IMR-90 (cell line): ENCODE results near the gene ANKH. TPM values are rescaled to one million over a fixed set of nuclear protein-coding genes. Genes with fewer than 3 reads are reported as not detected.

ENCODE experiments used
- ATAC-seq: fragments of 200-7000 bp; cut with Tn5 transposase; 2 replicates; pipeline ENCODE4 v1.9.1; 2020; ENCODE audit warnings: low read depth, mild to moderate bottlenecking, moderate library complexity
- BruUV-seq: library from RNA; stranded (reverse); fragments of 400-500 nt; replicated peaks from 2 replicates; lab custom pipeline; 2021; lab: Mats Ljungman, UMichigan
- CTCF ChIA-PET: fragments of 300-600 bp; formaldehyde crosslinking; extraction: SDS; loops from one replicate; lab custom pipeline; 2021; ENCODE audit warnings: antibody characterized with exemption; lab: Yijun Ruan, JAX
- POLR2A ChIA-PET: fragments of 300-600 bp; sonication (Branson Sonifier 250); formaldehyde crosslinking; loops from one replicate; lab custom pipeline; 2022; ENCODE audit warnings: antibody characterized with exemption; ENCODE audit not compliant: unreplicated experiment; lab: Charles Lee
- DNase-seq: peaks from one replicate; pipeline ENCODE4 v3.0.0; 2013
- H2AFZ ChIP-seq: replicated peaks from 2 replicates; pipeline ENCODE3; 2013; ENCODE audit warnings: low read length, mild to moderate bottlenecking; ENCODE audit not compliant: poor library complexity
- H2AK5ac ChIP-seq: 2 replicates; pipeline ENCODE4 v1.6.1; 2013; ENCODE audit warnings: low read depth, low read length, inconsistent platforms
- H2AK9ac ChIP-seq: replicated peaks from 2 replicates; pipeline ENCODE3; 2013; ENCODE audit warnings: mild to moderate bottlenecking, low read depth, low read length, moderate library complexity; ENCODE audit not compliant: poor library complexity
- H2BK120ac ChIP-seq: 2 replicates; pipeline ENCODE4 v1.6.1; 2013; ENCODE audit warnings: low read depth, low read length, inconsistent platforms
- H2BK15ac ChIP-seq: 3 replicates; pipeline ENCODE4 v1.6.1; 2013; ENCODE audit warnings: low read depth, low read length, inconsistent platforms
- H2BK20ac ChIP-seq: 2 replicates; pipeline ENCODE4 v1.6.1; 2013; ENCODE audit warnings: low read depth, mild to moderate bottlenecking, inconsistent platforms, low read length, moderate library complexity
- H2BK5ac ChIP-seq: 2 replicates; pipeline ENCODE4 v1.6.1; 2013; ENCODE audit warnings: mild to moderate bottlenecking, low read depth, low read length, inconsistent platforms; ENCODE audit not compliant: poor library complexity, severe bottlenecking
- H3K14ac ChIP-seq: replicated peaks from 2 replicates; pipeline ENCODE4 v1.6.1; 2013; ENCODE audit warnings: low read depth, low read length, inconsistent platforms
- H3K18ac ChIP-seq: 2 replicates; pipeline ENCODE4 v1.6.1; 2013; ENCODE audit warnings: low read depth, low read length, control low read depth
- H3K23ac ChIP-seq: 2 replicates; pipeline ENCODE4 v1.6.1; 2013; ENCODE audit warnings: low read depth, low read length, inconsistent platforms
- H3K27ac ChIP-seq: 2 replicates; pipeline ENCODE4 v1.5.1; 2013; ENCODE audit warnings: mild to moderate bottlenecking, control low read depth, low read length; ENCODE audit not compliant: insufficient read depth
- H3K27me3 ChIP-seq: 2 replicates; pipeline ENCODE4 v1.6.1; 2013; ENCODE audit warnings: low read length; ENCODE audit not compliant: control insufficient read depth, insufficient read depth
- H3K36me3 ChIP-seq: 2 replicates; pipeline ENCODE4 v1.6.1; 2013; ENCODE audit warnings: low read length, mixed read lengths; ENCODE audit not compliant: control insufficient read depth, insufficient read depth
- H3K4ac ChIP-seq: 2 replicates; pipeline ENCODE4 v1.6.1; 2013; ENCODE audit warnings: low read depth, low read length, inconsistent platforms
- H3K4me1 ChIP-seq: 2 replicates; pipeline ENCODE4 v1.6.1; 2013; ENCODE audit warnings: low read length, mixed read lengths; ENCODE audit not compliant: control insufficient read depth, insufficient read depth
- H3K4me2 ChIP-seq: 2 replicates; pipeline ENCODE4 v1.6.1; 2013; ENCODE audit warnings: low read depth, mild to moderate bottlenecking, control low read depth, low read length, moderate library complexity
- H3K4me3 ChIP-seq: 2 replicates; pipeline ENCODE4 v1.5.1; 2013; ENCODE audit warnings: low read depth, mild to moderate bottlenecking, control low read depth, low read length, moderate library complexity; ENCODE audit not compliant: insufficient read depth
- H3K56ac ChIP-seq: 2 replicates; pipeline ENCODE4 v1.6.1; 2013; ENCODE audit warnings: low read length, inconsistent platforms; ENCODE audit not compliant: insufficient read depth; ENCODE audit errors: extremely low read depth
- H3K79me1 ChIP-seq, 2 experiments: 2 replicates each; pipeline ENCODE4 v1.6.1; 2013; ENCODE audit warnings: low read length in 2 of 2, inconsistent platforms in 1 of 2, low read depth in 1 of 2
- H3K9ac ChIP-seq: 2 replicates; pipeline ENCODE4 v1.6.1; 2013; ENCODE audit warnings: low read depth, low read length, control low read depth
- H3K9me1 ChIP-seq: 2 replicates; pipeline ENCODE4 v1.6.1; 2013; ENCODE audit warnings: low read length, inconsistent platforms; ENCODE audit not compliant: insufficient read depth
- H3K9me3 ChIP-seq: 2 replicates; pipeline ENCODE4 v1.6.1; 2013; ENCODE audit warnings: low read length; ENCODE audit not compliant: control insufficient read depth, insufficient read depth
- H4K20me1 ChIP-seq: 2 replicates; pipeline ENCODE4 v1.6.1; 2013; ENCODE audit warnings: low read length, inconsistent platforms; ENCODE audit not compliant: insufficient read depth
- H4K5ac ChIP-seq: 2 replicates; pipeline ENCODE4 v1.6.1; 2013; ENCODE audit warnings: mild to moderate bottlenecking, low read depth, low read length, control low read depth
- H4K8ac ChIP-seq, 2 experiments: 2 replicates each; pipeline ENCODE4 v1.6.1; 2013; ENCODE audit warnings: low read depth in 2 of 2, low read length in 2 of 2, control low read depth in 1 of 2, inconsistent platforms in 1 of 2
- H4K91ac ChIP-seq: 2 replicates; pipeline ENCODE4 v1.6.1; 2013; ENCODE audit warnings: low read depth, low read length, inconsistent platforms; ENCODE audit not compliant: insufficient read depth
- BHLHE40 ChIP-seq: fragments of 150-350 bp; IDR thresholded peaks from 2 replicates; pipeline ENCODE4 v1.6.1; 2016; ENCODE audit warnings: mild to moderate bottlenecking, low read depth, low read length
- CEBPB ChIP-seq: IDR thresholded peaks from 2 replicates; pipeline ENCODE4 v1.6.1; 2012; ENCODE audit warnings: low read depth, low read length, improper control_type of control experiment
- CHD1 ChIP-seq: IDR thresholded peaks from 2 replicates; pipeline ENCODE4 v1.6.1; 2012; ENCODE audit warnings: low read depth, low read length, improper control_type of control experiment
- CTCF ChIP-seq: conservative IDR thresholded peaks from 2 replicates; pipeline ENCODE4 v1.5.1; 2012; ENCODE audit warnings: mild to moderate bottlenecking, low read depth, low read length, improper control_type of control experiment
- FOS ChIP-seq: fragments of 150-350 bp; IDR thresholded peaks from 2 replicates; pipeline ENCODE4 v1.6.1; 2016; ENCODE audit warnings: low read depth, low read length
- MAFK ChIP-seq: IDR thresholded peaks from 2 replicates; pipeline ENCODE4 v1.6.1; 2012; ENCODE audit warnings: low read depth, low read length, improper control_type of control experiment
- MAZ ChIP-seq: IDR thresholded peaks from 2 replicates; pipeline ENCODE4 v1.6.1; 2012; ENCODE audit warnings: low read depth, mild to moderate bottlenecking, low read length, improper control_type of control experiment, moderate library complexity, borderline replicate concordance
- MXI1 ChIP-seq: IDR thresholded peaks from 2 replicates; pipeline ENCODE4 v1.6.1; 2012; ENCODE audit warnings: low read depth, mild to moderate bottlenecking, low read length, moderate library complexity, borderline replicate concordance
- NFE2L2 ChIP-seq: fragments of 150-350 bp; IDR thresholded peaks from 2 replicates; pipeline ENCODE4 v1.6.1; 2016; ENCODE audit warnings: low read depth, mild to moderate bottlenecking, low read length
- POLR2A ChIP-seq: IDR thresholded peaks from 2 replicates; pipeline ENCODE4 v1.6.1; 2012; ENCODE audit warnings: mild to moderate bottlenecking, low read depth, low read length
- RAD21 ChIP-seq: IDR thresholded peaks from 2 replicates; pipeline ENCODE4 v1.6.1; 2012; ENCODE audit warnings: low read length, improper control_type of control experiment
- RCOR1 ChIP-seq: IDR thresholded peaks from 2 replicates; pipeline ENCODE4 v1.6.1; 2012; ENCODE audit warnings: mild to moderate bottlenecking, low read length, improper control_type of control experiment; ENCODE audit not compliant: insufficient replicate concordance
- RFX5 ChIP-seq: IDR thresholded peaks from 2 replicates; pipeline ENCODE4 v1.8.0; 2012; ENCODE audit warnings: low read depth, mild to moderate bottlenecking, low read length, moderate library complexity
- SMC3 ChIP-seq: fragments of 150-350 bp; IDR thresholded peaks from 2 replicates; pipeline ENCODE4 v1.6.1; 2016; ENCODE audit warnings: low read depth, mild to moderate bottlenecking, antibody characterized with exemption, low read length, moderate library complexity
- WGBS, 2 experiments: methylation state at CpG; one replicate each; pipeline versions ENCODE4 v1.1.5 to v1.1.7; 2013; ENCODE audit warnings: missing lambda C conversion rate in 2 of 2; ENCODE audit not compliant: insufficient read length in 1 of 2; ENCODE audit errors: extremely low coverage in 2 of 2; 5-methylcytosine and 5-hydroxymethylcytosine counted together
- dilution Hi-C: fragments of 300-500 bp; cut with HindIII; formaldehyde crosslinking; loops from one replicate; pipeline ENCODE4 v1.14.3; 2018; ENCODE audit warnings: low sequenced_read_pairs; ENCODE audit not compliant: unreplicated experiment
- in situ Hi-C: fragments of 300-500 bp; cut with MboI; formaldehyde crosslinking; loops from 3 replicates; pipeline ENCODE4 v1.14.3; 2019; ENCODE audit warnings: low sequenced_read_pairs, inconsistent platforms, mixed read lengths
- intact Hi-C: fragments of 100-400 bp; cut with micrococcal nuclease; formaldehyde crosslinking; loops from 2 replicates; pipeline ENCODE4 v1.10.0; 2022
- polyA plus RNA-seq, 3 experiments: library from polyadenylated mRNA; depleted of rRNA; stranded (reverse); fragments of >200 nt; gene quantifications; 2 replicates each; pipeline ENCODE4 v1.2.3, GENCODE V29; 2012; ENCODE audit warnings: low replicate concordance in 1 of 3
- total RNA-seq: library from RNA; depleted of rRNA; stranded (reverse); fragments of >200 nt; gene quantifications from 2 replicates; pipeline ENCODE4 v1.2.3, GENCODE V29; 2012
- TF ChIP-seq, protein P1 (sequence below): fragments of 150-350 bp; IDR thresholded peaks from 2 replicates; pipeline ENCODE4 v1.6.1; 2016; ENCODE audit warnings: low read depth, mild to moderate bottlenecking, low read length, moderate library complexity, borderline replicate concordance
- TF ChIP-seq, protein P2 (sequence below): fragments of 150-350 bp; IDR thresholded peaks from 2 replicates; pipeline ENCODE4 v1.6.1; 2017; ENCODE audit warnings: mild to moderate bottlenecking, antibody characterized with exemption, low read length, low read depth

ANKH gene
- total and polyA plus RNA-seq, 2 of the 4 experiments (the other 2 are of a cell fraction) = 5.2 to 17.2 TPM

- Histone ChIP-seq H2BK20ac (no peak overlapping the region), H2BK120ac (no peak overlapping the region), H3K27ac (no peak overlapping the region), H3K4me2 (no peak overlapping the region), H2AFZ (no peak overlapping the region), H2AK5ac (no peak overlapping the region), H3K18ac (no peak overlapping the region), H2BK5ac (no peak overlapping the region), H4K8ac (no peak overlapping the region), H3K4ac (no peak overlapping the region), H3K9me1 (no peaks in the 10 kb centered on the region), H3K4me3 (no peak overlapping the region), H3K4me1 (no peaks in the 10 kb centered on the region), H2BK15ac (no peak overlapping the region), H4K5ac (no peak overlapping the region), H3K9me3 (no peaks in the 10 kb centered on the region), H3K14ac (no peak overlapping the region), H3K79me1 (peaks cover 4 to 7% of the 10 kb centered on the region in 2 experiments; a peak in 2 of 4 replicates), H3K23ac (no peak overlapping the region), H3K9ac (no peak overlapping the region), H3K56ac (no peak overlapping the region), H2AK9ac (no peak overlapping the region), H3K36me3 (no peaks in the 10 kb centered on the region), H4K20me1 (0 out of 2 replicates have a peak, but pooled peaks cover 3% of the 10 kb centered on the region), H3K27me3 (no peaks in the 10 kb centered on the region), H4K91ac (no peak overlapping the region)
- POLR2A ChIA-PET = no interaction called here
- 83% methylated on average over 1 of the region's 3 CpGs; no CpG with 5 or more reads in 1 of the 2 experiments for WGBS, 2 experiments
- CTCF ChIA-PET = no interaction called here
- ATAC-seq (no peak), DNase-seq (no peak)
- dilution Hi-C loops = no loop called here
- intact Hi-C loops = no loop called here
- in situ Hi-C loops = no loop called here
- TF ChIP-seq CTCF (no peak), MAFK (no peak), BHLHE40 (no peak), RFX5 (no peak), MXI1 (no peak), RCOR1 (no peak), SMC3 (no peak), RAD21 (no peak), CEBPB (no peak), NFE2L2 (no peak), POLR2A (no peak), FOS (no peak), MAZ (no peak), CHD1 (no peak)
- TF ChIP-seq, protein P1, sequence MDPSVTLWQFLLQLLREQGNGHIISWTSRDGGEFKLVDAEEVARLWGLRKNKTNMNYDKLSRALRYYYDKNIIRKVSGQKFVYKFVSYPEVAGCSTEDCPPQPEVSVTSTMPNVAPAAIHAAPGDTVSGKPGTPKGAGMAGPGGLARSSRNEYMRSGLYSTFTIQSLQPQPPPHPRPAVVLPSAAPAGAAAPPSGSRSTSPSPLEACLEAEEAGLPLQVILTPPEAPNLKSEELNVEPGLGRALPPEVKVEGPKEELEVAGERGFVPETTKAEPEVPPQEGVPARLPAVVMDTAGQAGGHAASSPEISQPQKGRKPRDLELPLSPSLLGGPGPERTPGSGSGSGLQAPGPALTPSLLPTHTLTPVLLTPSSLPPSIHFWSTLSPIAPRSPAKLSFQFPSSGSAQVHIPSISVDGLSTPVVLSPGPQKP = no peak
- TF ChIP-seq, protein P2, sequence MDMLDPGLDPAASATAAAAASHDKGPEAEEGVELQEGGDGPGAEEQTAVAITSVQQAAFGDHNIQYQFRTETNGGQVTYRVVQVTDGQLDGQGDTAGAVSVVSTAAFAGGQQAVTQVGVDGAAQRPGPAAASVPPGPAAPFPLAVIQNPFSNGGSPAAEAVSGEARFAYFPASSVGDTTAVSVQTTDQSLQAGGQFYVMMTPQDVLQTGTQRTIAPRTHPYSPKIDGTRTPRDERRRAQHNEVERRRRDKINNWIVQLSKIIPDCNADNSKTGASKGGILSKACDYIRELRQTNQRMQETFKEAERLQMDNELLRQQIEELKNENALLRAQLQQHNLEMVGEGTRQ = no peak
- no TSS peak for BruUV-seq
Observed at GRCh38 chr5:14829396-14829795, 42.2 kb downstream of the ANKH start.
